GM21717 (cell line): ENCODE data around the gene FAM9C.
"Not testable (repeated sequence)": the region's sequence is repeated elsewhere in the genome, so short reads cannot be mapped to it uniquely, and the experiment has no call there.

Experiments
- ATAC-seq: cut with Tn5 transposase; IDR thresholded peaks from one replicate; pipeline ENCODE4 v1.9.1; 2021; ENCODE audit warnings: mild to moderate bottlenecking, moderate library complexity; ENCODE audit not compliant: unreplicated experiment

The FAM9C gene

DNA sequence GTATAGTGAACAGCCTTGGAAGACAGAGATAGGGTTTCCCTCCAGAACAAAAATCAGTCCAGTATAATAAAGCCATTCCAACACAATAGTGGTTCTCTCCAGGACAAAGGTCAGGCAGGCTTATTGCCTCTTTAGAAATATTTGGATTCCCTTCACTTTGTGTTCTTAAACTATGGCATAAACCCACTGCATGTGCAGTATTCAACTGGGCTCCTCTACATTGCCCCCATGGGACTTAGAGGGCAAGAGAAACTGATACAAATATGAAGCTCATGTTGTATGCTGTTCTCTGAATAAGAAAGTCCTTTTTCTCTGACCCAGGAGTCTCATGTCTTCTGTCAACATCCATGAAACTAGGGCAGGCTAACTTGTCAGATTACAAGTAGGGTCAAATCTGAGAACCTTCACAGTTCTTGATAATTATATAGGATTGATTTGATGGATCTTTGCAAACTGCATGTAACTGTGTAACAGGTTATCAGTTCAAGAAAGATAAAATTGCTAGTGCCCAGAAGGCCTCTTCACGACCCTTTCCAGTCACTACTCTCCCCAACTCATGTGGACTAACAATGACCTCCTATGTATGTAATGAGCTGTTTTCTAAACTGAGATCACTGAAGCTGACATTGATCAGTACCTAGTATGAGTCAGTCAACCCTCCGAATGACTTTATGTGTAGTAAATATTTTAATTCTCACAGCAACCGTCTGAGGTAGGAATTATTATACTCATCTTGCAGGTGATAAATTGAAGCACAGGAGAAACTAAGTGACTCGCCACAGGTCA is 31.9 kb upstream of the FAM9C start:
- ATAC-seq, result peak; percentile 43

DNA sequence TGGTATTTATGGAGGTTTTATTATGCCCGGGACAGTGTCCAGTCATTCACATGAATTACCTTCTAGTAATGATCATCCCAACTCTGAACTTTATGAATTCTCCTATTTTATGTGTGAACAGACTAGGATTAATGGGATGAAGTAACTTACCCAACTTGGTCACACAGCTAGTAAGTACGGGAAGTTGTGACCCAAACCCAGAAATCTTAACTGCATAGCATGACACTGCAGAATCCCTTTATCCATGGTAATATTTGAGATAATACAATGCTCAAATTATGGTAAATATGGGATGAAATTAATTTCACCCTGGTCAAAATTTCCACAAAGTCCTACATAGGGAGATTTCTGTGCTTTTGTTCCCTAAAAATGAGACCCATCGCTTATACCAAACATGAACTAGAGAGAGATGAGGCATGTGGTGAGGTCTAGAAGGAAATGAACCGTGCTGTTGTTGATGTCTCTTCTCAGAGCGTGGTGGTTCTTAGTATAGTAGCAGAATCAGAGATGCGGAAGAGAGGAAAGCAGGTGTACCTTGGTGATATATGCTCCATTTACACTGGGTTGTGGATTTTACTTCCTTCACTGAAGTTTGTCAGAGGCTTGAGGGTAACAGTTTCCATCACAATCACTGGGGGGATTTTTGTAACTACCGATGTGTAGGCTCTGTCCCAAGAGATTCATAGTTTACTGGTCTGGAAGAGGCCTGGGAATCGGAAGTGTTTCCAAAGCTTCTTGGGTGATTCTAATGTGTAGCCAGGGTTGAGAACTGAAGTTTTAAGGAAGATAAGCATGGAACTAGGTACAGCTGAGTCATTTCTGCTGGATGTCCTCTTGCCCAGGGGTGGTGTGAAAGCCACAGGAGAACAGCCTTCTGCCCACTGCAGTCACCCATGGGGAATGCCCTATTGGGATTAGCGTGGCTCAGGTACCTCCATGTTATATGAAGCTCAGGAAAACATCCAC is 30.2 kb upstream of the FAM9C start:
- ATAC-seq, result peak; percentile 82

DNA sequence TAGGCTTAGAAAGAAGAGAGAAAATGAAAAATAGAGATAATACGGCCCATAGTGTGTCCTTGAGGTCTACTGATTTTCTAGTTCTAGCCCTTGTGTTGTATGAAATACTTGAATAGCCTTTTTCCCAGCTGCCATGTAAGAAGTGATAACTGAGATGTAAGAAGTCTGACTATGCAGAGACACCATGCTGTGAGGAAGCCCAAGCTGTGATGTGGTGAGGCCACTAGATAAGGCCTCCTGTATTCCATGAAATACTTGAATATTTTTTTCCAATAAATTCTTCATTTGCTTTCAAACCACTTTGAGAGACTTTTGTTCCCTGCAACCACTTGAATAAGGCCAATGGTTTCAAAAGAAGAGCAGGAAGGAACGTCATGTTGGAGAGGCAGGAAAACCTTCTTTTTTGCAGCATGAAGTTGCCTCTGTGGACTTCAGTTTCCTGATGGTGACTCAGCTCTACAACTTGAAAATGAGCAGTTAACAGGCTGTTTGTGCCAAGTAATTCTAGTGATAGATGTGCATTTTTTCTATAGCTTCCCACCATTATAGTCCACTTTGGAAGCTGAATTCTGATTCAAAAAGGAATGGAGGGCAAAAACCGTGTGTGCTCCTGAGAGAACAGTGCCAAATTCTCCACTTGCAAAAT is 25.5 kb upstream of the FAM9C start:
- no peak for ATAC-seq

DNA sequence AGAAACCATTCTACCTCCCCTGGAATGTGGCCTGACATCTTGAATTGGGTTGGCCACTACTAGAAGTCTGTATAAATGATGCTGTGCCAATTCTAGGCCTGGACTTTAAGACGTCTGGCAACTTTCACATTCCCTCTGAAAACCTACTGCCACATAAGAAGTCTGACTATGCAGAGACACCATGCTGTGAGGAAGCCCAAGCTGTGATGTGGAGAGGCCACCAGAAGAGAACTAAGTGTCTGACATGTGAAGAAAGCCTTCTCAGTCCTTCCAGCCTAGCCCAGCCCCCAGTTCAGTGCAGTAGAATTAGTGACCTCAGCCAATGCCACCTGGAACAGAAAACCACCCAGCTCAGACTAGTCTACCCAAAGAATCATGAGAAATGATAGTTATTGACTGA is 24.2 kb upstream of the FAM9C start:
- no peak for ATAC-seq

DNA sequence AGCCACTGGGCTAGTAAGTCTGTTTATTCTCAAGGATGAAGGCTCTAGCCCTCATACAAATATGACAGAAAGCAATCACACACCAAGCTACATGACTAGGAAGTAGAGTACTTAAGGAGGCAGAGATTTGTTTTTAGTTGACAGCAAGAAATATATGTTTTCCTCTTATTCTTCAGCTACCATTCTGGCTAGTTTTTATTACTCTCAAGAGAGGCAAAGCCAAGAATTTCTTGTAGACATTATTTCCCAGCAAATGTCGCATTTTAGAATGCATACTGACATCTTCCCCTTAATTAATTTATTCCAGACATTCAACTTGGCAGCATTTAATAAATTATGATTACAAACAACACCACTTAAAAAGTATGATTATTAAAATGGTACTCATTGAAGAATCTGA is 23.4 kb upstream of the FAM9C start:
- no peak for ATAC-seq

DNA sequence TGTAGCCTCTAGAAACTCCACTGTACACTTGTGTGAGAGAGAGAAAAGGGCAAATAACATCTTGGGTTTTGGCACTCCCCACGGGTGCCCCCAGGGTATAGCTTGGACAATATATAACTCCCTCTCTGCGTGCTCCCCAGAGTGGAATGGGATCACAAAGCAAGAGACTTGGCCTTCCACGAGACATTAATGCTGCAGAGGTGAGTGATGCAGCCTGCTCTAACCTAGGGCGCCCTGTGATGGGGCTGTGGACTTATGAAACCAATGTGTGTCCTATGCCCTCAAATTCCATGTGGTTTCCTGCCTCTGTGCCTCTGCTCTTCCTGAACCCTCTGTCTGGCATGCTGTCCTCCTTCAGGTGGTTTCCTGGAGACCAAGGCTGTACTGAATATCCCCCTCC is 22.0 kb upstream of the FAM9C start:
- ATAC-seq, result no peak

DNA sequence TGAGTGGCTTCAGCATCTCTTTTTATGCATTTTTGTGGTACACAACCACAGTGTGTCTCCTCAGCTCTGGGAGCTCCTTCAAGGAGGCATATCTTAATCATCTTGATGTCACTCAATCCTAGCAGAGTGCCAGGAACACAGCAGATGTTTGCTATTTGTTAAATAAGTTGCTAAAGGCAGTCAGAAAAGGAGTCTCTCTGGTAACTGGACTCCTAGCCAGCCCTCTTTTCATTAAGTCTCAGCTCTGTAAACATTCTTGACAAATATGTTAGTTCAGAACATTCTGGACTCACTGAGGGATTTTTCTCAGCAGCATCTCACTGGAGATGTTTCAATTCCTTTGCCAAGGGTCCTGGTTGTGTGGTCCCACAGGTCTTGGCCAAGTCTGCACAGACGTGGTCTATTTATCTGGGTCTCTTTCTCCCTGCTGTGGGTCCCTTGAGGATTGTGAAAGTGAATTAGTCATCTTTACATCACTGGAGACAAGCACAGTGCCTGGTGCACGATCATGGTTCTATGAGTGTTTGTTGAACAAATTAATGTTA is 20.3 kb upstream of the FAM9C start:
- no peak for ATAC-seq

DNA sequence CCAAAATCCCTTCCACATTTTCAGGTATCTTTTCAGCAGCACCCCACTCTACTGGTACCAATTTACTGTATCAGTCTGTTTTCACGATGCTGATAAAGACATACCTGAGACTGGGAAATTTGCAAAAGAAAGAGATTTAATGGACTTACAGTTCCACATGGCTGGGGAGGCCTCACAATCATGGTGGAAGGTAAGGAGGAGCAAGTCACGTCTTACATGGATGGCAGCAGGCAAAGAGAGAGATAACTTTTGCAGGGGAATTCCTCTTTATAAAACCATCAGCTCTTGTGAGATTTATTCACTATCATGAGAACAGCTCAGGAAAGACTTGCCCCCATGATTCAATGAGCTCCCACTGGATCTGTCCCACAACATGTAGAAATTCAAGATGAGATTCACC is 18.7 kb upstream of the FAM9C start:
- not testable (repeated sequence) for ATAC-seq

DNA sequence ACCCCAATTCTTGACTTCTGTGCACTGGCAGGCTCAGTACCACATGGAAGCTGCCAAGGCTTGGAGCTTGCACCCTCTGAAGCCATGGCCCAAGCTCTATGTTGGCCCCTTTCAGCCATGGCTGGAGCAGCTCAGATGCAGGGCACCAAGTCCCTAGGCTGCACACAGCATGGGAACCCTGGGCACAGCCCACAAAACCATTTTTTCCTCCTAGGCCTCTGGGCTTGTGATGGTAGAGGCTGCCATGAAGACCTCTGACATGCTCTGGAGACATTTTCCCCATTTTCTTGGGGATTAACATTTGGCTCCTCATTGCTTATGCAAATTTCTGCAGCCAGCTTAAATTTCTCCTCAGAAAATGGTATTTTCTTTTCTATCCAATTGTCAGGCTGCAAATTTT is 17.9 kb upstream of the FAM9C start:
- ATAC-seq, result not testable (repeated sequence)

DNA sequence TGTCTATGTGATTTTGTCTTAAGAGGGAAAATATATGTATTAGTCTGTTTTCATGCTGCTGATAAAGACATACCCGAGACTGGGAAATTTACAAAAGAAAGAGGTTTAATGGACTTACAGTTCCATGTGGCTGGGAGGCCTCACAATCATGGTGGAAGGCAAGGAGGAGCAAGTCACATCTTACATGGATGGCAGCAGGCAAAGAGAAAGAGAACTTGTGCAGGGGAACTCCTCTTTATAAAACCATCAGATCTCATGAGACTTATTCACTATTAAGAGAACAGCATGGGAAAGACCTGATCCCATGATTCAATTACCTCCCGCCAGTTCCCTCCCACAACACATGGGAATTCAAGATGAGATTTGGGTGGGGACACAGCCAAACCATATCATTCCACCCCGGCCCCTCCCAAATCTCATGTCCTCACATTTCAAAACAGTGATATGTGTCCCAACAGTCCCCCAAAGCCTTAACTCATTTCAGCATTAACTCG is 16.8 kb upstream of the FAM9C start:
- ATAC-seq, result not testable (repeated sequence)

DNA sequence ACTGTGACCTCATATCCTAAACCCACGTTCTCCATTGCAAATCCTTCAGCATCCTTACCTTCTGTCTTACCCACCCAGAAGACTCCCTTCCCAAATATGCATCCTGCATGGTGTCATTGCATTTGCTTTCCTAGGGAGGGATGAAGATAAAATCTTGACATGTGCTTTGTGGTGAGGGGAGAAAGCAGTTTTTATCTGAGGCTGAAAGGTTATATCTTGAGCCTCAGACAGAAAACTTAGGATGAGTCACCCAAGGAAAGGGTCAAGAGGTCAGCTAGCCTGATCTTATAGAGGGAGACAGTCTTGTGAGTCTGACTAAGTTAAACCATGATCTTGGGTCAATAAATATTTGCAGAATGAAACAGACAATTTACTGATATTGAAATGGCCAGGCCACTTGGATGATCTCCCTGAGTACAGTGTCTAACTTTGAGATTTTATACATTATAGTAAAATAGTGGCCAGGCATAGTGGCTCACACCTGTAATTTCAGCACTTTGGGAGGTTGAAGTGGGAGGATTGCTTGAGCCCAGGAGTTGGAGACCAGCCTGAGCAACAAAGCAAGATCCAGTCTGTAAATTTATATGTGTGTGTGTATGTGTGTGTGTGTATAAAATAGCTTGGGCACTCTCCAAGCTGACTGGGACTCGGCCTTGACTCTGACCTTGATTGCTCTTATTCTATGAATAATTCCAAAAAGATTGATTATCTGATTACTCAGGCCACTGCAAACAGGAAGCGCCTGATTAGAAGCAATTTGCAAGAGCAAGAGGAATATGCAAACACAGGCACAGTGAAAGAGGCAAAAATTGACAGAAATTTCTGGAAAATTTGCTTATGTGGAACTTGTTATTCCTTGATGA is 15.4 kb upstream of the FAM9C start:
- ATAC-seq, result no peak

DNA sequence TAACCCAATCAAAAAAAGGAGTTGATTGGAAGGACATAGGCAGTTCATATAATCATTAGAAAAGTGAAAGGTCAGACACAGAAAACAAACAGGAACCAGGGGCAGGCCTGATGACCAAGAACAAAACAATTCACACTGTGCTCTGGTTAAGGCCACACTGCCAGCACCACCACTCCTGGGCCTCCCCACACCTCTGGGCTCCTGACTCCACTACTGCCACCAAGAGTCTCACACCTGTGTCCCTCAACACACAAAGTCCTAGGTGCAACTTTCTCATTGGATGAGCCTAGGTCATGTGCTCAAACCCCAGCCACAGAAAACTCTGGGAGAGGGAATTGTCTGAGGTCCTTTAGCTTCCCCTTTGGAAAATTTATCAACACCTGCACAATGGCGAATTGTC is 11.1 kb upstream of the FAM9C start:
- no peak for ATAC-seq

DNA sequence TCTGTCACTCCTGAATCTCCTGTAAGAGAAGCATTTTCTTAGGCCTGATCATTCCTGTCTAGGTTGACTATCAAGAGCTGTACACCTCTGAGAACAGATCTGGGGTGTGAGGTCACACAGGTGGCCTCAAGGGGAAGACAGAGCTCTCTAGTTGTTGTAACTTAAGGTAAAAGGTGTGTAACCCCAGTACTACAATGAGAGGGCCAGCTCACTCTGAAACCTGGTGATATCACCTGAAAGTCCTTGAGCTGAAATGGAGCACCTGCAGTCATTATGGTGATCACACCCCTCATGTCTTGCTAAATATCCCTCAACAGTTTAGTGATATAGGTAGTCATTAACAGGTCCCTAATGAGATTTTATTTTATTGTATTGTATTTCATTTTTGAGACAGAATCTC is 8.8 kb upstream of the FAM9C start:
- ATAC-seq, result no peak

DNA sequence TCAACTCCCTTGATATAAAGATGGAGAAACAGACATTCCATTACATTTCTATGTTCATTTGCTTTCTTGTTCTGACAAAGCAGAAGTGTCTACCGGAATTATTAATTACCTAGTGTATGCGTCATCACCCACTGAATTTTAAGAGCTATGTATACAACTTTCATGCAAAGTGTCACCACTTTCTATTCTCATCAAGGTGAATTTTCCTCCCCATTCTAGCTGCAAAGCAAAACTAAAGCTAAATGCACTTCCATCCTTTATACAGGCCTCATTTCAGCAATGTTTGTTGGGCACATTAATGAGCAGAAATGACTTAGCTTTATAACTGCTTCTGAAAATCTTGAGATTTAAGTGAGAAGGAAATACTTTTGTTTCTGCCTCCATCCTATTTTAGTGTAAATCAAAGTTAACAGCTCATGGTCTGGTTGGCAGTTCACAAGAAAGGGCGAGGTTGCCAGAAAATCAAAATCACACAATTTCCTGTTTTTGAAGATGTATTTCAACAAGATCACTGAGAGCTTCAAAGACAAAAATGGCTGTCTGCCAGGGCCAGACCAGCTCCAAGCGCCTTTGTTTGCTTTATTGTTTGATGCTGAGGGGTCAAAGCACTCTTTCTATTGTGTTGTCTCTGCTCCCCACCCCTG is 7.2 kb upstream of the FAM9C start:
- ATAC-seq, result peak; percentile 58

DNA sequence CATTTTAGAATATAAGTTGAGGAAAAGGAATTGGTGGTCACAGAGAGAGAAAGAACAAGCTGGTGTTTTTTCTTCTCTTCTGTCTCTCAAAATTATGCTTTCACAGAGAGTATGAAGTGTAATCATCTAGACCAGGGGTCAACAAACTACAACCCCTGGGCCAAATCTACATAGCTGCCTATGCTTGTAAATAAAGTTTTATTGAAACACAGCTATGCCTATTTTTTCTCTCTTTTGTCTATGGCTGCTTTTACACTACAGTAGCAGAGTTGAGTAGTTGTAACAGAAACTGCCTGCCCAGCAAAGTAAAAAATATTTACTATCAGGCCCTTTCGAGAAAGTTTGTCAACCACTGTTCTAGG is 6.7 kb upstream of the FAM9C start:
- no peak for ATAC-seq

DNA sequence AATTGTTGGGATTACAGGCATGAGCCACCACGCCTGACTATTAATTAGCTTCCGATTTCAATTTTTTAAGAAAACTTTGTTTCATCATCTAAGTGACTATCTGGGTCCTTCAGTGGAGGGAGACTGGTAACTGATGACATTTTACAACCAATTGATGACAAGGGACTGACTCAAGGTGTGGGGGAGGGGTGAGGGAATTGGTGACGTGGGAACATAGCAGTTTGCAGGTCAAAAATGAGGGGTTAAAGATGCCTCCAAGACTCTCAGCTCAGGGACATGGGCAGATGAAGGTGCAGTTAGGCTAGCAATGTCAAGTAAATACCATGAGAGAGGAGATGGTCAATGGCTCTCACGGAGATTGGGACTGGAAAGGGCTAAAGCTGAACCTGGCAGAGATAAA is 5.7 kb upstream of the FAM9C start:
- ATAC-seq, result no peak

DNA sequence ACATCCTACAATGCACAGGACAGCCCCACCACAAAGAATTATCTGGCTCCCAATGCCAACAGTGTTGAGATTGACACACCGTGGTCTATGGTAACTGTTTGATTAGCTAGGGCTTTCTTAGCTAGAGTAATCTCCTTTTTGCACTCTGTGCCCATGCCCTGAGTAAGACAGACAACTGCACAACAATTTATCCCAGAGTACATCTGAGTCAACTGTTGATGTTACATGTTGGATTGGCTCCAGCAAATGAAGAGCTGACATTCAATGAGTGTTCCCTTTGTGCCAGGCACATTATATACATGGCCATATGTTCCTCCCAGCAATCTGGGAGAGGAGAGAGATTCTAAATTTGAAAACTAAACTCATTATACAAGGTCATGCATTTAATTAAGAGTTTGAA is 3.9 kb upstream of the FAM9C start:
- no peak for ATAC-seq

DNA sequence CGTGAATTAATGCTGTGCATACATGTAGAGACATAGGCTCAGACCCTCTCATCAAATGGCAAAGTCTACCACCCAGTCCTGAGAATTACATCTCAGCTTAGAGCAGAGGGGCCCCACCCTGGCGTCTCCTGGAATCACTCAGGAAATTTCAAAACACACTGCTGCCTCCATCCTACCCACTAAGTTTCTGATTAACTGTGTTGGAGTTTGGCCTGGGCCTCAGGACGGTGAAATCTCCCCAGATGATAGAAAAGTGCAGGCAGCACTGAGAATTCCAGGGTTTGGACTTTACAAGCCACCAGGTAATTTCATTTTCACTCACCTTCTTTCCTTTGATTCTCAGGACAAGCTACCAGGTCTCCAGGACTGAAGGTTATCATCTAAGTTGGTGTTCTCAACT is 3.3 kb upstream of the FAM9C start:
- no peak for ATAC-seq

DNA sequence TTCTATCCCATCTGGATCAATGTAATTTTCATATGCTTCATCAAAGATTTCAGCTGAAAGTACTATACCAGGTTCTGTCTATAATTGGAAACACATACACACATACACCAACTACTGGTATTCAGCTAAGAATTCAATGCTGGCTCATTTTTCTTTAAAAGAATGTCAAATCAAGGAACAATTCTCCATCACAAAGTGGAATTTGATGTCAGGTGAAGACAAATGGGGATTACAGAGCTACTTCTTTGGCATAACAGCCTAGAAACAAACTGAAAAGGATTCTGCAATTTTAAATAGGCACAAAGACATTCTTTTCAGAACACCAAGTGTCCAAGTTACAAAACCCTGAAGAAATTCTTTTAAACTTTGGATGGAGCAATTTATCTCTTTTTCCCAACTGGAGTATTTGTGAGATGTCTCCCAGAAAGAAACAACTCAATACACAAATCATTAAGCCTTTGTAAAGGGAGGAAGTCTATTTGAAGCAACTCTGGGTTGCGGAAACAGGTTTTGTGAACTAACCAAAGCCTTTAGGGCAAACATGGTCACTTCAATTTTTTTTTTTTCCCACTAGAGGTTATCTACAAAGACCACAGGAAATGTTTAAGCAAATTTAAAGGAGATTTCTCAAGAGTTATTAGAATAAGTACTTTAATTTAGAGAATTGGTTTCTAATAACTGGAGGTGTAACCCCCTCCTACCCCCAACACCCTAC is 1.9 kb upstream of the FAM9C start:
- ATAC-seq, result no peak
